GM19328 (cell line): ENCODE data around the gene METRN.
"Not testable (repeated sequence)": the region's sequence is repeated elsewhere in the genome, so short reads cannot be mapped to it uniquely, and the experiment has no call there.

Source experiments
- ATAC-seq: cut with Tn5 transposase; IDR thresholded peaks from one replicate; pipeline ENCODE4 v1.9.1; 2021; ENCODE audit warnings: mild to moderate bottlenecking, moderate library complexity; ENCODE audit not compliant: unreplicated experiment

The METRN gene

DNA sequence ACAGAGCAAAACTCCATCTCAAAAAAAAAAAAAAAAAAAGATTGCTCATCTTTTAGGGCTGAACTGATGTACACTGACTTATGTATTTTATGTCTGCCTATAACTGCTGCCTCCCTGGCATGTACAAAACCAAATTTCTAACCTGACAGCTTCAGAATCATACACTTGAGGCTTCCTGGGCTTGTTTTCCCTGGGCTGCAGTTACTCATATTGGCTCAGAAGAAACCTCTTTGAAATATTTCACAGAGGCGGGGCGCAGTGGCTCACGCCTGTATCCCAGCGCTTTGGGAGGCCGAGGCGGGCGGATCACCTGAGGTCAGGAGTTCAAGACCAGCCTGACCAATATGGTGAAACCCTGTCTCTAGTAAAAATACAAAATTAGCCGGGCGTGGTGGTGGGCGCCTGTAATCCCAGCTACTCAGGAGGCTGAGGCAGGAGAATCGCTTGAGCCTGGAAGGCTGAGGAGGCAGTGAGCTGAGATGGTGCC lies 39.2 kb downstream of the METRN start:
- ATAC-seq = not testable (repeated sequence)

DNA sequence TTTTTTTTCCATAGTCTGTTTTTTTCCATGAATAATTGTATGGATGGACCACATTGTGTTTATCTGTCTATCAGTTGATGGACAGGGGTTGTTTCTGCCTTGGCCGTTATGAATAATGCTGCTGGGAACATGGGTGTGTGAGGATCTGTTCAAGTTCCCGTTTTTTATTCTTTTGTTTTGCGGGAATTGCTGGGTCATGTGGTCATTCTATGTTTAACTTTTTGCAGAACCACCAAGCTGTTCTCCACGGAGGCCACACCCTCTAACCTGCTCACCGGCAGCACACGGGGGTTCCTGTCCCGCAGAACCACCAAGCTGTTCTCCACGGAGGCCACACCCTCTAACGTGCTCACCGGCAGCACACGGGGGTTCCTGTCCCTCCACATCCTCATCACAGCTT lies 39.7 kb downstream of the METRN start:
- ATAC-seq = no peak

DNA sequence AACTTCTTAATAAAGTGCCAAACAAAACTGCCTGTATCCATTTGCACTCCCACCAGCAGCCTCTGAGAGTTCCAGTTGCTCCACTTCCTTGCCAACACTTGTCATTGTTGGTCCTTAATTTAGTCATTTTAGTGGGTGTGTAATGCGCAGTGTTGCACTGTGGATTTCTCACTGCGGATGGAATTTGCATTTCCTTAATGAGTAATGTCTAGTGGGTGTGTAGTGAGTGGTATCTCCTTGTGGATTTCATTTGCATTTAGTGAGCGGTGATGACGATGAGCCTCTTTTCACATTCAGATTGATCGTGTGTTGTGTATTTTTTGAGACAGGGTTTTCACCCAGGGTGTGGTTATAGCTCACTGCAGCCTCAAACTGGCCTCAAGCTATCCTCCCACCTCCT lies 41.5 kb downstream of the METRN start:
- no peak for ATAC-seq

DNA sequence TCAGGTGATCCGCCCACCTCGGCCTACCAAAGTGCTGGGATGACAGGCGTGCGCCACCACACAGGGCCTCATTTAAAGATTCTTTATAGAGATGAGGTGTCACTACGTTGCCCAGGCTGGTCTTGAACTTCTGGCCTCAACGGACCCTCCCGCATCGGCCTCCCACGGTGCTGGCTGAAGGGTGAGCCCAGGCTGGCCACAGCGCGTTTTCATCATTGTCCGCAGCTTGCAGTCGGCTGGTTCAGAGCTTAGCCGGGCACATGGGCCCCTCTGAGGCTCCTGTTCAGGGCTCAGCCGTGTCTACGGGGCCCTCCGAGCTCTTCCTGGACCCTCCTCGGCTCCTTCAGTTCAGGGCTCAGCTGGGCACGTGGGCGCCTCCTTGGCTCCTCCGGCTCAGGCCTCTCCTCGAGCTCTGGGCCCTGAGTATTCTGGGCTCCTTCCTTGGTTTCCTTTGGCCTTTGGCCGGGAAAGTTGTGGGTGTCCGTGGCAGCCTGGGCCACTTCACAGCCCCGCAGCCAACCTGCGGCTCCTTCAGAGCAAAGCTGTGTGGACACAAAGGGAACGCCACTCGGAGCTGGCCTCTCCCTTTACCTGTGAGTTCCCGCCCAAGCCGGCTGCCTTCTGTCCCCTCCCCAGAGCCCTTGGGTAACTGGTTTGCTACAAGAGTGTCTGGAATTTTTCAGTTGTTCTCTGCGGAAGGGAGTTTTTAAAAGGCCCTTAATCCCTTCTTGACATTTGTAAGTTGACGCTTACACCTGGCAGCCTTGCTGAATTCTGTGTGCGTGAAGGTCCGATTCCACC lies 44.4 kb downstream of the METRN start:
- no peak for ATAC-seq

DNA sequence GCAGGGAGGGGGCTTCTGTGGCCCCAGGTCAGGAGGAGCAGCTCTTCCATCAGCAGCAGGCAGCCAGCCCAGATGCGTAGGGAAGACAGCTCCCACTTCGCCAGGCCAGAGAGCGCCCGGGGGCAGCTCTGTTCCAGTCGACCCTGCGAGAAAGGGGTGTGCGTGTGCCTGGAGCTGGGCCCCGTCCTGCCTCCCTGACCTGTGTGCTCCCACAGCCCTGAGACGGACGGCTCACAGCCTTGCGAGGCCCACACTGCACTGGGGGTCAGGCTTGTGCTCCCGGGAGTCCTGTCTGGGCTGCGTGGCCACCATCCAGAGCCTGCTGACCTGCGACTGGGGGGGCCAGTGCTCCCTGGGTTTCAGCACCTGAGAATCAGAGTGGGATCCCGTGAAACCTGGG lies 45.1 kb downstream of the METRN start:
- no peak for ATAC-seq

DNA sequence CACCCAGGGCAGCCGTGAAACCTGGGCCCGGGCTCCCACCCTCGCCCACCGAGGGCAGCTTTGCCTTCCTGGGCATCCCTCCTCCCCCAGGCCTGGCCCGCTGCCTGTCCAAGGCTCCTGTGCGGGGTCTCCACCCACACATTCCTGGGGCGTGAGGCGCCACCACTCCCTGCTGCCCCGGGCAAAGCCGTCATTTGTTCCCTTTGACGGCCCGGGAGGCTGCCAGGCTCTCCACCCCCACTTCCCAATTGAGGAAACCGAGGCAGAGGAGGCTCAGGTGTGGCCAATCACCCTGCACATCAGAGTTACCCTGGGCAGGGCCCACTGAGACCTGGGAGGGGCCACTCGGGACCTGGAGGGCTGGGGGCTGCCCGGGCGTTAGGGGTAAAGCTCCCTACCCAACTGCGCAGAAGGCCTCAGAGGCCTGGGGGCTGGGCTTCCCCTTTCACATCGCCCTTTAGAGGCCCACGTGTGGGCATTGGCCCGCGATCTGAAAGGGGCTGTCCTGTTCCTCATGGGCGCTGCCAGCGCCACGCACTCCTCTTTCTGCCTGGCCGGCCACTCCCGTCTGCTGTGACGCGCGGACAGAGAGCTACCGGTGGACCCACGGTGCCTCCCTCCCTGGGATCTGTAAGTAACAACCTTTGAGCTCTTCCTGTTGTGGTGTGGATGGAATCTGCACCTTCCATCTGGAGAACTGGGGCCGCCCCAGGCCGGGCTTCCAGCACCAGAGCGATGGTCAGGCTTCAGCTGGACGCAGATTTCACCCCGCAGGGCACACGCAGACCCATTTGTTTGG lies 45.8 kb downstream of the METRN start, which contains the start of gene MSLN:
Gene MSLN, plus strand, starts transcription at position 190 of the 799 bp plus-strand sequence. CDS start 1,947 bp downstream, outside the sequence.
- ATAC-seq = no peak

DNA sequence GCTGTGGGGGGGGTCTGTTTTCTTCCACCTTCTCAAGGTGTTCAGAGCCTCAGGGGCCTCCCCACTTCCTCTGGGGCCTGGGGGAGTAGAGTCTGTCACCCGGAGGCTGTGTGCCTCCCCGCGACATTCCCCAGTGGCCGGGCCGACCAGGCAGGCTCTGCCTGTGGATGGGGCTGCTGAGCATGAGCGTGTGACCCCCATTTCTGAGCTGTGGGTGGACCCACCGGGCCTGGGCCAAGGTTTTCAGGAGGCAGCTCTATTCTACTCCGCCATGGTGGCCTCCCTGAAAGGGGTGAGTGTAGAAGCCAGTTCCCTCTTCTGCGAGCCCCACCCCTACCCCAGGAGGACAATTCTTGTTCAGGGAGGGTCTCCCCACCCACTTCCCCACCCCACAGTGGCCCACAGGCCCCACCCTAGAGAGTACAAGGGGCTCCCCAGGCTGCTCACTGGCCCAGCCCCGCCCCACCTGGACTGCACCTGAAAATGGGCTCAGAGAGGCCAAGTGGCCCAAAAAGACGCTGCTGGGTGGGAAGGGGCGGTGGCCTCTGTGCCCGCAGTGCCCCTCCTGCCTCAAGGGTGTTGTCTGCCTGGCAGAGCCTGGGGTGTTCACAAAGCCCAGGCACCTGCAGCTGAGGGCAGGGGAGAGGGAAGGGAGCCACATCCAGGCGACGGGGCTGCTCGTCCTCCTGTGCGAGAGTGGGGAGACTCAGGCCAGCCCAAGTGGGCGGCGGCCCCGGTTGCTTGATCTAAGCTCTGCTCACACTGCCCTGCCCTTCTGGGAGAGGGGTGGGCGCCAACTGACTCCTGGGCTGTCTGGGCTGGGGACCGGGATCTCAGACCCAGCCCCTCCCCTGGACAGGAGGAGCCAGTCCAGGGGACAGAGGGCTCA lies 47.0 kb downstream of the METRN start:
- ATAC-seq = no peak

DNA sequence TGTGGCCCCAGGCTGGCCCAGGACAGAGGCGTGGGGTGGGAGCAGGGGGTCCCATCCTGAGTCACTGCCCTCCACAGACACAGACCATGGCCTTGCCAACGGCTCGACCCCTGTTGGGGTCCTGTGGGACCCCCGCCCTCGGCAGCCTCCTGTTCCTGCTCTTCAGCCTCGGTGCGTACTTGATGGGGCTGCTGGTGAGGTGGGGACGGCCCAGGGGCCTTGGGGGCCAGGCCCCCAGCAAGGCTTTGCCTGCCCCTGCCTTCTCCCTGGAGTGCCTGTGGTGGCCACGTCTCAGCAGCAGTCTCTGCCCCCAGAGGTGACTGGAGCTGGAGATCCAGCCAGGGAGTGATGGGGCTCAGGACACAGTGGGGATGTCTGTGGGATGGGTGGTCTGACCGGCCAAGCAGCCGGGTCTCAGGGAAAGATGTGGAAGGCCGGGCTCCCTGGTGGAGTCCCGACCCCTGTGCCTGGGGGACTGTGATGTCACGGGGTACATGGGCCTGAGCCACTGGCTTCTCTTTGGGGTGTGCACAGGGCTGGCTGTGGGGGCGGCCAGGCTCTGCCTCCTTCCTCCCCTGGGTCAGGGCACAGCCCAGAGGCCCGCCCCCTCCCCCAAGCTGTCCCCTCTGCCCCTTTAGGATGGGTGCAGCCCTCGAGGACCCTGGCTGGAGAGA lies 47.8 kb downstream of the METRN start:
- no peak for ATAC-seq

DNA sequence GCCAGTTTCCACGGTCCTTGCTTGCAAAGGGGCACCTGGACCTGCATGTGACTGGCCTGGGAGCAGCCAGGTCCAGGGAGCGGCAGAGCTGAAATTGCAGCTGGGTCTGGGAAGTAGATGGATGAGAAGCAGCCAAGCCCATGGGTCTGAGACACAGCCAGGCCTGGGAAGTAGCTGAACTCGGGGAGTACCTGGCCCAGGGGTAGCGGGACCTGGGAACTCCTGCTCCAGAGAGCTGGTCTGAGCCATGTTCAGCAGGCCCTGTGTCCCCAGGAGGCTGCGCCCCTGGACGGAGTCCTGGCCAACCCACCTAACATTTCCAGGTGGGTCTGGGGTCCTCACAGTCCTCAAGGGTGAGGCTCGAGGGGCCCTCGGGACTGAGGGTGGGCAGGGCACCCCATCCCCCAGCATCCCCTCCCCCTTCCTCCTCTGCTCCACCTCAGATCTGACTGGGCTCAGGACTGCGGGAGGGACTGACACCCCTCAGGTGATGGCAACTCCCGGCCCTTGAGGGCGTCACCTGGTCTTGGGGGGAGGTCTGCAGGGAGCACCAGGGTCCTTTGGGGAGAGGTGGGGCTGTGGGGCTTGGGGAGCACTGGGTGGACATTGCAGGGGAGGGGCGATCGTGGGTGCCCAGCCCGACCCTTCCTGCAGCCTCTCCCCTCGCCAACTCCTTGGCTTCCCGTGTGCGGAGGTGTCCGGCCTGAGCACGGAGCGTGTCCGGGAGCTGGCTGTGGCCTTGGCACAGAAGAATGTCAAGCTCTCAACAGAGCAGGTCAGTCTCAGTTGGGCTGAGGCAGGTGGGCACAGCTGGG lies 48.7 kb downstream of the METRN start:
- no peak for ATAC-seq

DNA sequence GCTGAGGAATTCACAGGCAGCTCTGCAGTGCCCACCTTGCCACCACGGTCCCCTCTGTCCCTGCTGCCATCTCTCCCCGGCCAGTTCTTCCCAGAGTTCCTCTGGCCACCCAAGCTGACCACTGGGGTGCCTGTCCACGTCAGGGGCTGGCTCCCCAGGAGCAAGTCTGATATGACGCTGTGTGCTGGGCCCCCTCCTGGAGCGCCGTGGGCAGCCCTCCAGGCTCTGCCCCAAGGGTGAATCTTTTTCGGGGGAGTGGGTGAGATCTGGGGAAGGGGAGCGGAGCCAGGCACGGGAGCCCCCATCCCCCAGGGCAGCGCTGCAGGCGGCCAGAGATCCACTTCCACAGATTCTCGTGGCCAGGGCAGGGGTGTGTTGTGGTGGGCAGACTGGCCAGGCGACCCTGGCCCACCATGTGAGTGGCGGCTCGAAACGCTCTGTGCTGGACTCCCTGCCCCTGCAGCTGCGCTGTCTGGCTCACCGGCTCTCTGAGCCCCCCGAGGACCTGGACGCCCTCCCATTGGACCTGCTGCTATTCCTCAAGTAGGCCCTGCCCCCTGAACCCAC lies 49.3 kb downstream of the METRN start:
- ATAC-seq = no peak

DNA sequence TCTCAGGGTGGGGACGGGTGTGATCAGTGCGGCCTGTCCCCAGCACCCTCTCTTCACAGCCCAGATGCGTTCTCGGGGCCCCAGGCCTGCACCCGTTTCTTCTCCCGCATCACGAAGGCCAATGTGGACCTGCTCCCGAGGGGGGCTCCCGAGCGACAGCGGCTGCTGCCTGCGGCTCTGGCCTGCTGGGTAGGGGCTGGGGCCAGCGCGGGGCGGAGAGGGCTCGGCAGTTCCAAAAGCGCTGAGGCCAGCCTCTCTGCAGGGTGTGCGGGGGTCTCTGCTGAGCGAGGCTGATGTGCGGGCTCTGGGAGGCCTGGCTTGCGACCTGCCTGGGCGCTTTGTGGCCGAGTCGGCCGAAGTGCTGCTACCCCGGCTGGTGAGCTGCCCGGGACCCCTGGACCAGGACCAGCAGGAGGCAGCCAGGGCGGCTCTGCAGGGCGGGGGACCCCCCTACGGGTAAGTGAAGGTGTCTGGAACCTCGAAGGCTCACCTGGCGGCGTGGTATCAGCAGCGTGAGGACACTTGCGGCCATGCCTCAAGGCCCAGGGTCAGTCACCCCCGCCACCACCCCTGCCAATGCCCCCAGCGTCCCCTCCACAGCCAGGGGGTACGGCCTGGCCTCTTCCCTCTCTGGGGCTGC lies 50.0 kb downstream of the METRN start:
- no peak for ATAC-seq

DNA sequence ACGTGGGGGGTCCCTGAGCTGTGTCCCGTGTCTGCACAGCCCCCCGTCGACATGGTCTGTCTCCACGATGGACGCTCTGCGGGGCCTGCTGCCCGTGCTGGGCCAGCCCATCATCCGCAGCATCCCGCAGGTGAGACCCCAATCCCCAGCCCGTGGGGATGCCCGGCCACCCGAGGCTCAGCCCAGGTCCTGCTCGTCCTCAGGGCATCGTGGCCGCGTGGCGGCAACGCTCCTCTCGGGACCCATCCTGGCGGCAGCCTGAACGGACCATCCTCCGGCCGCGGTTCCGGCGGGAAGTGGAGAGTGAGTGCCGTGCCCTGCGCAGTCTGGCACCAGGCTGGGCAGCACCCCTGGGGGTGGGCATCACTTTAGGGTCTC lies 50.6 kb downstream of the METRN start:
- ATAC-seq = no peak

DNA sequence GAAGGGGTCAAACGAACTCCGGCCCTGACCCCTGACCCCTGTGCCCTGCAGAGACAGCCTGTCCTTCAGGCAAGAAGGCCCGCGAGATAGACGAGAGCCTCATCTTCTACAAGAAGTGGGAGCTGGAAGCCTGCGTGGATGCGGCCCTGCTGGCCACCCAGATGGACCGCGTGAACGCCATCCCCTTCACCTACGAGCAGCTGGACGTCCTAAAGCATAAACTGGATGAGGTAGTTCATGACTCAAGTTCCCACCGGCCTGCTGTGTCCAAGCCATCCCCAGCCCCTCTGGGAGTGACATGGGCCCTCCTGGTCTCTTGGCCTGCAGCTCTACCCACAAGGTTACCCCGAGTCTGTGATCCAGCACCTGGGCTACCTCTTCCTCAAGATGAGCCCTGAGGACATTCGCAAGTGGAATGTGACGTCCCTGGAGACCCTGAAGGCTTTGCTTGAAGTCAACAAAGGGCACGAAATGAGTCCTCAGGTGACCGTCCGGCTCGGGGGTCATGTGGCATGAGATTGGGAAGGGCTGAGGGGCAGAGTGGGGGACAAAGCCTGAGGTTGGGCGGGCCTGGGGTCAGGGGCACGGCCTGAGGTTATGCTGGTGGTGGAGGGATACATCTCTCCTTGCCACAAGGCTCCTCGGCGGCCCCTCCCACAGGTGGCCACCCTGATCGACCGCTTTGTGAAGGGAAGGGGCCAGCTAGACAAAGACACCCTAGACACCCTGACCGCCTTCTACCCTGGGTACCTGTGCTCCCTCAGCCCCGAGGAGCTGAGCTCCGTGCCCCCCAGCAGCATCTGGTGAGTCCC lies 51.3 kb downstream of the METRN start:
- ATAC-seq = no peak

DNA sequence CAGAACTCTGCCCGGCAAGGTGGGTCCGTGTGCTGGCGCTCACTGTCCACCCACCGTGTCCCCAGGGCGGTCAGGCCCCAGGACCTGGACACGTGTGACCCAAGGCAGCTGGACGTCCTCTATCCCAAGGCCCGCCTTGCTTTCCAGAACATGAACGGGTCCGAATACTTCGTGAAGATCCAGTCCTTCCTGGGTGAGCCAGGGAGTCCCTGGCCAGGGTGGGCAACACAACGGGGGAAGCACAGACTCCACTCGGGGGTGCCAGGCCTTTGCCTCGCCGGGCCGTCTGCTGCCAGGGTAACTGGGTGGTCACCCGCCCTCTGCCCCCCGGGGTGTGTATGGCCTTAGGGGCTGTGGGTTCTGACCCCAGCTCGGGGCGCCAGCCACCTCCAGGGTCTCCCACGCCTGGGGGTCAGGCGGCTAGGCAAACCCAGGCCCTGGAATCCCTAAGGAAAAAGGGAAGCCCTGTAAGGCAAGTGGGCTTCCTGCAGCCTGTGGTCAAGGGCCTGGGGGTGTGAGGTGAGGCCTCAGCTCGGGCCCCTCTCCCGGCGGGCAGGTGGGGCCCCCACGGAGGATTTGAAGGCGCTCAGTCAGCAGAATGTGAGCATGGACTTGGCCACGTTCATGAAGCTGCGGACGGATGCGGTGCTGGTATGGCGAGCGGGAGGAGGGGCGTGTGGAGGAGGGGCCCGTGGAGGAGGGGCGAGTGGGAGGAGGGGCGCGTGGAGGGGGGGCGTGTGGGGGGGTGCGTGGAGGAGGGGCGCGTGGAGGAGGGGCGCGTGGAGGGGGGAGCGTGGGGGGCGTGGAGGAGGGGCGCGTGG lies 52.1 kb downstream of the METRN start:
- ATAC-seq = no peak

DNA sequence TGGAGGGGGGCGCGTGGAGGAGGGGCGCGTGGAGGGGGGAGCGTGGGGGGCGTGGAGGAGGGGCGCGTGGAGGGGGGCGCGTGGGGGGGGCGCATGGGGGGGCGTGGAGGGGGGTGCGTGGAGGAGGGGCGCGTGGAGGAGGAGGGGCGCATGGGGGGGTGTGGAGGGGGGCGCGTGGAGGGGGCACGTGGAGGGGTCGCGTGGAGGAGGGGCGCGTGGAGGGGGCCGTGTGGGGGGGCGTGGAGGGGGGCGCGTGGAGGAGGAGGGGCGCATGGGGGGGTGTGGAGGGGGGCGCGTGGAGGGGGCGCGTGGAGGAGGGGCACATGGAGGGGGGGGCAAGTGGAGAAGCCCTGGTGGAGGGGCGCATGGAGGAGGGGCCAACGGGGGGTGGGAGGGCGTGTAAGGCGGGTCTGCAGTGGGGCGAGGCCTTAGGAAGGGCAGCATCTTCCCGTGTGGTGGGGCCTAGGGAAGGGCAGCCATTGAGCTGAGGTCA lies 52.9 kb downstream of the METRN start:
- no peak for ATAC-seq

DNA sequence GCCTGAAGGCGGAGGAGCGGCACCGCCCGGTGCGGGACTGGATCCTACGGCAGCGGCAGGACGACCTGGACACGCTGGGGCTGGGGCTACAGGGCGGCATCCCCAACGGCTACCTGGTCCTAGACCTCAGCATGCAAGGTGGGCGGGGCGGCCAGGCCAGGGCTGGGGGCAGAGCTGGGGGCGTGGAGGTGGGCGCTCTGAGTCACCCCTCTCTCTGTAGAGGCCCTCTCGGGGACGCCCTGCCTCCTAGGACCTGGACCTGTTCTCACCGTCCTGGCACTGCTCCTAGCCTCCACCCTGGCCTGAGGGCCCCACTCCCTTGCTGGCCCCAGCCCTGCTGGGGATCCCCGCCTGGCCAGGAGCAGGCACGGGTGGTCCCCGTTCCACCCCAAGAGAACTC lies 53.5 kb downstream of the METRN start:
- ATAC-seq = no peak
